IPS-18c (cell line): ENCODE results near the gene LTF.
"Not testable (repeated sequence)": the region's sequence is repeated elsewhere in the genome, so short reads cannot be mapped to it uniquely, and the experiment has no call there.

Experiments
- H3K4me3 ChIP-seq: 2 replicates; pipeline ENCODE4 v1.7.0; 2013; ENCODE audit warnings: low read depth, mild to moderate bottlenecking, low read length, moderate library complexity; ENCODE audit not compliant: insufficient read depth
- H3K9me3 ChIP-seq: one replicate; pipeline ENCODE4 v1.6.1; 2013; ENCODE audit warnings: mild to moderate bottlenecking, low read length, moderate library complexity; ENCODE audit not compliant: control insufficient read depth, insufficient read depth

Gene LTF

GRCh38 chr3:46494491-46494890 is 29.8 kb upstream of the LTF start:
- H3K9me3 ChIP-seq, H3K4me3 ChIP-seq: not testable (repeated sequence)

- no peaks in the 10 kb centered on the region for H3K9me3 ChIP-seq
- H3K4me3 ChIP-seq, result no peak overlapping the region
Measured at GRCh38 chr3:46492890-46493547, 28.3 kb upstream of the LTF start.

GRCh38 chr3:46491089-46492070 is 26.7 kb upstream of the LTF start:
- Histone ChIP-seq H3K4me3 (no peak overlapping the region), H3K9me3 (no peaks in the 10 kb centered on the region)

GRCh38 chr3:46490338-46491084 is 25.8 kb upstream of the LTF start:
- Histone ChIP-seq H3K4me3 (no peak overlapping the region), H3K9me3 (no peaks in the 10 kb centered on the region)

- H3K4me3 ChIP-seq, result no peak overlapping the region
- H3K9me3 ChIP-seq, result no peaks in the 10 kb centered on the region
Measured at GRCh38 chr3:46489875-46490274, 25.2 kb upstream of the LTF start.

- no peaks in the 10 kb centered on the region for H3K9me3 ChIP-seq
- no peak overlapping the region for H3K4me3 ChIP-seq
Measured at GRCh38 chr3:46489381-46489780, 24.7 kb upstream of the LTF start.

- Histone ChIP-seq H3K4me3 (no peak overlapping the region), H3K9me3 (no peaks in the 10 kb centered on the region)
Measured at GRCh38 chr3:46488735-46489361, 24.1 kb upstream of the LTF start.

- H3K9me3 ChIP-seq, result no peaks in the 10 kb centered on the region
Measured at GRCh38 chr3:46485779-46486175, 21.1 kb upstream of the LTF start.

GRCh38 chr3:46484911-46485778 is 20.4 kb upstream of the LTF start:
- H3K9me3 ChIP-seq, result no peaks in the 10 kb centered on the region
- H3K4me3 ChIP-seq, result no peak overlapping the region

More at GRCh38 chr3:46485779-46486175, 21.1 kb upstream of the LTF start:
- no peak overlapping the region for H3K4me3 ChIP-seq

- Histone ChIP-seq H3K4me3 (no peak overlapping the region), H3K9me3 (no peaks in the 10 kb centered on the region)
Measured at GRCh38 chr3:46484388-46484787, 19.7 kb upstream of the LTF start.

- H3K9me3 ChIP-seq, result no peaks in the 10 kb centered on the region
- no peak overlapping the region for H3K4me3 ChIP-seq
Measured at GRCh38 chr3:46483825-46484224, 19.1 kb upstream of the LTF start.

- Histone ChIP-seq H3K4me3 (no peak overlapping the region), H3K9me3 (no peaks in the 10 kb centered on the region)
Measured at GRCh38 chr3:46482632-46483350, 18.1 kb upstream of the LTF start.

GRCh38 chr3:46481636-46482035 is 16.9 kb upstream of the LTF start:
- H3K9me3 ChIP-seq, result no peaks in the 10 kb centered on the region

GRCh38 chr3:46480491-46481195 is 15.9 kb upstream of the LTF start:
- Histone ChIP-seq H3K4me3 (no peak overlapping the region), H3K9me3 (no peaks in the 10 kb centered on the region)

More at GRCh38 chr3:46481636-46482035, 16.9 kb upstream of the LTF start:
- no peak overlapping the region for H3K4me3 ChIP-seq

GRCh38 chr3:46479696-46480095 is 15.0 kb upstream of the LTF start:
- no peak overlapping the region for H3K4me3 ChIP-seq
- H3K9me3 ChIP-seq, result no peaks in the 10 kb centered on the region
